Tibial nerve (tissue), 4 donors: Measurements from ENCODE around the gene IL22RA1.

ENCODE experiments used
- EP300 ChIP-seq, 2 donors: sonication (generic); formaldehyde crosslinking; IDR thresholded peaks; one replicate each; pipeline ENCODE4 v1.6.1; 2017; ENCODE audit warnings: antibody characterized with exemption in 2 of 2, mild to moderate bottlenecking in 1 of 2
- POLR2A ChIP-seq, 2 donors: fragments of 450-650 bp; IDR thresholded peaks; one replicate each; pipeline ENCODE4 v1.6.1; 2017; ENCODE audit warnings: antibody characterized with exemption in 2 of 2, mild to moderate bottlenecking in 2 of 2, moderate library complexity in 2 of 2
- TF ChIP-seq, protein P1 (sequence below), 5 experiments: fragments of 200-600 bp in 3 of 5; fragments of 450-650 bp in 2 of 5; sonication (generic) in 3 of 5; IDR thresholded peaks; one replicate each; pipeline ENCODE4 v1.5.1; 2016 to 2019; ENCODE audit warnings: antibody characterized with exemption in 5 of 5, mild to moderate bottlenecking in 3 of 5, moderate library complexity in 2 of 5

DNA sequence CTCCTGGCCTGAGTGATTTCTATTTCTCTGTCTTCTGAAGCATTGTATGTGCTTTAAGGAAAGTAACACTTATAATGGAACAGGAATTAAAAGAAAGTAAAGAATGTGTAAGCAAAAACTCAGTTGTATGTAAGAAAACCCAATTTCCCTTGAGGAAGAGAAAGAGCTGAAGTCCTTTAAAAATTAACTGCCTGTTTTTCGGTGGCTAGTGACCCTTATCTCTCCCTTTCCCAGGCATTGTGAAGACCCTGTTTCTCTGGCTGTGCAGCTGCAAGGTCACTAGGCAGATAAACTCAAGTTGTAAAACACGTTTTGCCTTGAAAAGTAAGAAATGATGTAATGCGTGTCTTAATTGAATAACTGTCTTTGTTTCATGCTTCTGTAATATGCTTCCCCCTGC is 39.5 kb downstream of the IL22RA1 start:
- TF ChIP-seq, protein P1, sequence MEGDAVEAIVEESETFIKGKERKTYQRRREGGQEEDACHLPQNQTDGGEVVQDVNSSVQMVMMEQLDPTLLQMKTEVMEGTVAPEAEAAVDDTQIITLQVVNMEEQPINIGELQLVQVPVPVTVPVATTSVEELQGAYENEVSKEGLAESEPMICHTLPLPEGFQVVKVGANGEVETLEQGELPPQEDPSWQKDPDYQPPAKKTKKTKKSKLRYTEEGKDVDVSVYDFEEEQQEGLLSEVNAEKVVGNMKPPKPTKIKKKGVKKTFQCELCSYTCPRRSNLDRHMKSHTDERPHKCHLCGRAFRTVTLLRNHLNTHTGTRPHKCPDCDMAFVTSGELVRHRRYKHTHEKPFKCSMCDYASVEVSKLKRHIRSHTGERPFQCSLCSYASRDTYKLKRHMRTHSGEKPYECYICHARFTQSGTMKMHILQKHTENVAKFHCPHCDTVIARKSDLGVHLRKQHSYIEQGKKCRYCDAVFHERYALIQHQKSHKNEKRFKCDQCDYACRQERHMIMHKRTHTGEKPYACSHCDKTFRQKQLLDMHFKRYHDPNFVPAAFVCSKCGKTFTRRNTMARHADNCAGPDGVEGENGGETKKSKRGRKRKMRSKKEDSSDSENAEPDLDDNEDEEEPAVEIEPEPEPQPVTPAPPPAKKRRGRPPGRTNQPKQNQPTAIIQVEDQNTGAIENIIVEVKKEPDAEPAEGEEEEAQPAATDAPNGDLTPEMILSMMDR (IDR thresholded peaks at IDR 0.05): no peak
- TF ChIP-seq EP300 (IDR thresholded peaks at IDR 0.05) (no peak), POLR2A (IDR thresholded peaks at IDR 0.05) (no peak)
